Myometrial cell (primary cell): ENCODE measurements around the gene TAF1D. TPM values are rescaled to one million over a fixed set of nuclear protein-coding genes. Genes with fewer than 3 reads are reported as not detected.

Experiments
- total RNA-seq: library from RNA; depleted of rRNA; stranded (reverse); fragments of >200 nt; gene quantifications from 2 replicates; pipeline ENCODE4 v1.2.3, GENCODE V29; 2015

The TAF1D gene
- total RNA-seq: 91.4 and 123 TPM in 2 replicates

DNA sequence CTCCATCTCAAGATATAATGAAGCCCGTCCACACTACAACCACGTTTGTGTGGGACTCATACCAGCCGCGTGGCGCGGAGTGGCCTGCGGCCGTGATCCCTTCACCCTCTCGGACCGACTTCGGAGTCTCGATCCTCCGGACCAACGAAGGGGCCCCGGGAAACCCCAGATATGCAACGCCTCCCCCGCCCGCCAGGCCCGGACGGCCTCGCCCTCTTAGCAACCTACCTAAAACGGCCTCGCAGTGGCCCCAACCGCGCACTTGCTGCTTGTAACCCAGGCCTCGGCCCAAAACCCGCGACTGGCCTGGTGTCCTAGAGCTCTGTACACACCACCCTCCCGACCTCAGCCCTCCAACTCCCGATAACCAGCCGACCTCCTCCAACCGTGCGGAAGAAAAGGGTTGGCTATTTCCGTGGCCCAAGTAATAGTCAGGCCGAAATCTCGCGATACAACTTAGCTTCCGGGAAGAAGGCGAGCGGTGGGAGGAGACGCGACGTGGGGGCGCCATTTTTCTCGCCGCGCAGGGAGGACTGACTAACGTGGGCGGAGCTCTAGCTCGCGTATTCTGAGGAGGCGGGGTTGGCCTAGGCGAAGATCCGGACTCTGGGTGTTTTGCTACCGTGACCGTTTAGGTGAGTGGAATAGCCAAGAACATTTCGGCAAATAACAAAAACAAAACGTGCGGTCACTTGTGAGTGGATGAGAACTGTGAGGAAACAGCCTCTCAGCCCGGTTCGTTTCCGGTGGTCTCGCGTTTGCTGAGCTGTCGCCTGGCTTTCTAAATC is at the start of gene TAF1D, which contains the start of gene C11orf54:
Gene TAF1D, minus strand, starts transcription at position 402 of the 788 bp plus-strand sequence. CDS start 2,191 bp downstream, outside the sequence.
Gene C11orf54, plus strand, starts transcription at position 579 of the 788 bp plus-strand sequence. CDS start 5,722 bp downstream, outside the sequence.

GRCh38 chr11:93784145-93784934 is 43.0 kb upstream of the TAF1D start, which contains the start of gene MED17:
TSS of gene MED17 (plus strand) at chr11:93784282. CDS start at chr11:93784514, 232 bp downstream.

Other genes with a start within 250 kb of the TAF1D start
- gene SMCO4, start 198.1 kb downstream of the TAF1D start, total RNA-seq: 2.9 and 9.7 TPM in 2 replicates
- 8.3 and 15.0 TPM in 2 replicates for gene CEP295, start 79.8 kb downstream of the TAF1D start, total RNA-seq
- gene C11orf54, start 177 bp upstream of the TAF1D start, total RNA-seq: 13.0 and 16.1 TPM in 2 replicates
- 22.5 and 32.4 TPM in 2 replicates for gene MED17, start 42.8 kb upstream of the TAF1D start, total RNA-seq
- 0.29 TPM in 1 of 2 replicates, not detected in the other for gene VSTM5, start 109.1 kb upstream of the TAF1D start, total RNA-seq